Calu3 (cell line): ENCODE data around the gene COPRS. TPM values are rescaled to one million over a fixed set of nuclear protein-coding genes. Genes with fewer than 3 reads are reported as not detected.

ENCODE experiments used
- BruUV-seq: library from RNA; stranded (reverse); fragments of 400-500 nt; replicated peaks from 2 replicates; lab custom pipeline; 2021; lab: Mats Ljungman, UMichigan
- CTCF ChIA-PET: fragments of 300-600 bp; sonication (Branson Sonifier 250); formaldehyde crosslinking; loops from one replicate; lab custom pipeline; 2022; ENCODE audit warnings: antibody characterized with exemption; lab: Charles Lee
- DNase-seq: peaks from one replicate; pipeline ENCODE4 v3.0.0; 2022
- H3K27ac Mint-ChIP-seq: one replicate; pipeline ENCODE4 v1.8.0; 2022; ENCODE audit warnings: mixed read lengths; ENCODE audit not compliant: unreplicated experiment
- H3K27me3 Mint-ChIP-seq: one replicate; pipeline ENCODE4 v1.8.0; 2022; ENCODE audit warnings: mixed read lengths; ENCODE audit not compliant: unreplicated experiment
- H3K36me3 Mint-ChIP-seq: one replicate; pipeline ENCODE4 v1.8.0; 2022; ENCODE audit warnings: mild to moderate bottlenecking, moderate library complexity, mixed read lengths; ENCODE audit not compliant: insufficient read depth, unreplicated experiment
- H3K4me1 Mint-ChIP-seq: one replicate; pipeline ENCODE4 v1.8.0; 2022; ENCODE audit warnings: mild to moderate bottlenecking, low read depth, mixed read lengths; ENCODE audit not compliant: unreplicated experiment
- H3K4me3 Mint-ChIP-seq: one replicate; pipeline ENCODE4 v1.8.0; 2022; ENCODE audit warnings: mild to moderate bottlenecking, low read depth, moderate library complexity, mixed read lengths; ENCODE audit not compliant: unreplicated experiment
- H3K9me3 Mint-ChIP-seq: one replicate; pipeline ENCODE4 v1.8.0; 2022; ENCODE audit warnings: low read depth, mixed read lengths; ENCODE audit not compliant: unreplicated experiment
- intact Hi-C: fragments of 100-400 bp; cut with micrococcal nuclease; formaldehyde crosslinking; loops from one replicate; pipeline ENCODE4 v1.10.0; 2022; ENCODE audit not compliant: unreplicated experiment
- total RNA-seq: library from RNA; stranded (reverse); gene quantifications from 2 replicates; pipeline ENCODE4 v1.2.3, GENCODE V29; 2022
- TF ChIP-seq, protein P1 (sequence below): fragments of 200-600 bp; IDR thresholded peaks from one replicate; pipeline ENCODE4 v1.8.0; 2022; ENCODE audit warnings: antibody characterized with exemption; ENCODE audit not compliant: unreplicated experiment

COPRS gene
- total RNA-seq, 1 experiment from 2014 or later, result 32.6 TPM

DNA sequence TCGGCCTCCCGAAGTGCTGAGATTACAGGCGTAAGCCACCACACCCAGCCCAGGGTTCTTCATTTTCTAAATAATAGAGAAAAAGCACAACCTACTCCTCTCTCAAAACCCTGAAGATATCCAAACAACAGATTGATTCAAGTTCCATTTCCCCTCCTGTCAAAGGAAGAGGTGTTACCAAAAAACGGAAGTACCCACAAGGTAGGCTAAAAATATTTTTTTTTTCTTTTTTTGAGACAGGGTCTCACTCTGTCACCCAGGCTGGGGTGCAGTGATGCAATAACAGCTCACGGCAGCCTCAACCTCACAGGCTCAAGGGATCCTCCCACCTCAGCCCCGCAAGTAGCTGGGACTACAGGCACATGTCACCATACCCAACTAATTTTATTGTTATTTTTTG, 23.5 kb upstream of the COPRS start:
- intact Hi-C loops, result no loop called here
- DNase-seq, result no peak
- TF ChIP-seq, protein P1, sequence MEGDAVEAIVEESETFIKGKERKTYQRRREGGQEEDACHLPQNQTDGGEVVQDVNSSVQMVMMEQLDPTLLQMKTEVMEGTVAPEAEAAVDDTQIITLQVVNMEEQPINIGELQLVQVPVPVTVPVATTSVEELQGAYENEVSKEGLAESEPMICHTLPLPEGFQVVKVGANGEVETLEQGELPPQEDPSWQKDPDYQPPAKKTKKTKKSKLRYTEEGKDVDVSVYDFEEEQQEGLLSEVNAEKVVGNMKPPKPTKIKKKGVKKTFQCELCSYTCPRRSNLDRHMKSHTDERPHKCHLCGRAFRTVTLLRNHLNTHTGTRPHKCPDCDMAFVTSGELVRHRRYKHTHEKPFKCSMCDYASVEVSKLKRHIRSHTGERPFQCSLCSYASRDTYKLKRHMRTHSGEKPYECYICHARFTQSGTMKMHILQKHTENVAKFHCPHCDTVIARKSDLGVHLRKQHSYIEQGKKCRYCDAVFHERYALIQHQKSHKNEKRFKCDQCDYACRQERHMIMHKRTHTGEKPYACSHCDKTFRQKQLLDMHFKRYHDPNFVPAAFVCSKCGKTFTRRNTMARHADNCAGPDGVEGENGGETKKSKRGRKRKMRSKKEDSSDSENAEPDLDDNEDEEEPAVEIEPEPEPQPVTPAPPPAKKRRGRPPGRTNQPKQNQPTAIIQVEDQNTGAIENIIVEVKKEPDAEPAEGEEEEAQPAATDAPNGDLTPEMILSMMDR, result no peak
- no peak overlapping the region for H3K4me3 Mint-ChIP-seq
- BruUV-seq, result no TSS peak
- H3K9me3 Mint-ChIP-seq, result no peaks in the 10 kb centered on the region
- no peaks in the 10 kb centered on the region for H3K27me3 Mint-ChIP-seq
- no peaks in the 10 kb centered on the region for H3K4me1 Mint-ChIP-seq
- H3K36me3 Mint-ChIP-seq, result peaks cover 65% of the 10 kb centered on the region
- CTCF ChIA-PET, result no interaction called here
- H3K27ac Mint-ChIP-seq, result no peak overlapping the region

DNA sequence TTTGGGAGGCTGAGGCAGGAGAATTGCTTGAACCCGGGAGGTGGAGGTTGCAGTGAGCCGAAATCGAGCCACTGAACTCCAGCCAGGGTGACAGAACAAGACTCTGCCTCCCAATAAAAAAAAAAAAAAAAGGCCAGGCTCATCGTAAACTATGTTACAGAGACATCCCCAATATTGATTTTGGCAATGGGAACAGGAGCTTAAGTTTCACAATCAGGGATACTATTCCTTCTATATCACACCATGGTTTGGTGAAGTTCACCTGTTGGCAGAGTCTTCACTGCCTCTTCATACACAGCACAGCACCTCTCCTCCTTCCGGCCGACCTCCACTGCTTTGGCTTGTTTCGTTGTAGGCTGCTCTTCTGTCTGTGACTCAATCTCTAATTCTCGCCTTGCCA, 21.3 kb upstream of the COPRS start:
- DNase-seq, result no peak
- no peak overlapping the region for H3K27ac Mint-ChIP-seq
- H3K4me3 Mint-ChIP-seq, result no peak overlapping the region
- no peaks in the 10 kb centered on the region for H3K27me3 Mint-ChIP-seq
- intact Hi-C loops, result no loop called here
- H3K4me1 Mint-ChIP-seq, result no peaks in the 10 kb centered on the region
- BruUV-seq, result no TSS peak
- TF ChIP-seq, protein P1, result no peak
- peaks cover 65% of the 10 kb centered on the region for H3K36me3 Mint-ChIP-seq
- H3K9me3 Mint-ChIP-seq, result no peaks in the 10 kb centered on the region
- CTCF ChIA-PET, result no interaction called here

DNA sequence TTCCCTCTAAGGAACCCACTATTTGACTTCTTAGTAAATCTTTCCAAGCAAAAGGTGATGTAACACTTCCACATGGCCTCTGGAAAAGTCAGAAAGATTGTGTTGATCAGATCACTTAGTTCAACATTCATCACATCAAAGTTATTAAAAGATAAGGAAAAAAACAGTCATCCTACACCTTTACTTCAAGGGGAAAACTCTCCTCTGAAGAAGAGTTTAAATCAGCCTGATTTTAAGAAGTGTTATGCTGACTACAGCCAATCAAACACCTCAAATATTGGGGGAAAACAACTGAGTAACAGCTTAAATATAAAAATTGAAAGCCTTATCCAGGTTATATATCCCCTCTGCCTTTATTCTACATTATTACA, 19.6 kb upstream of the COPRS start:
- Mint-ChIP-seq H3K36me3 (peaks cover 60% of the 10 kb centered on the region), H3K4me3 (no peak overlapping the region), H3K4me1 (no peaks in the 10 kb centered on the region), H3K27me3 (no peaks in the 10 kb centered on the region), H3K27ac (no peak overlapping the region), H3K9me3 (no peaks in the 10 kb centered on the region)
- CTCF ChIA-PET, result no interaction called here
- intact Hi-C loops, result no loop called here
- TF ChIP-seq, protein P1, result no peak
- no TSS peak for BruUV-seq
- no peak for DNase-seq

DNA sequence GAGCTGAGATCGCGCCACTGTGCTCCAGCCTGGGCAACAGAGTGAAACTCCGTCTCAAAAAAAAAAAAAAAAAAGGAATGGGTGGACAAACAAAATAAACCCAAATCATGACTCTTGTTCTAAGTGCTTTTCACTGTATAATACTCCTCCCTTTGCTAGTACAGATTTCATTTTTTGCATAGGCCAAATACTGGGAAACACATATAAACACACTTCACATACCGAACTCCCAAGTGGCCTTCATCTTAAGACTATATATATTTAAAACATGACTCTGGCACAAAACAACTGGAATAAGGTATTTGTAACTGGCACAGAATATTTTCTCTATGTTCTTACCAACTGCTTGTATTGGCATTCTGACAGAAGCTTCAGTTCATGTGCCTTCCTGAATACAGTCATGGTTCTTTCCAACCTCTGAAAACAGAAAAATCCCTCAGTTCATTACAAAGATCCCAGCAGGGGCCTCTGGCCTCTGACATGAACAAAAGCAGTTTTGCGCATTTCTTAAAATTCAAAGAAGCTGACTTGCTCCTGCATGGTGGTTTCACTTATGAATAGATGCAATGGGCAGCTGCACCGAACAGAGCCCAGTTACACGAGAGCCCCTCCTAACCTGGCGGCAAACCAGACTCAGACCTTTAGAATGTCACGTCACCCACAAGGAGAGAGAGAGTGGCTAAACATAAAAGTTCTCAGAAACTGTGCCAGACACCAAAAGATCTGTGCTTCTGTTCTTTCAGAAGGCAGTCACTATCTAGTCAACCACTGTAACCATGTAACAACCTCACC, 19.1 kb upstream of the COPRS start:
- H3K9me3 Mint-ChIP-seq, result no peaks in the 10 kb centered on the region
- DNase-seq, result no peak
- H3K27ac Mint-ChIP-seq, result no peak overlapping the region
- no peaks in the 10 kb centered on the region for H3K27me3 Mint-ChIP-seq
- no peak overlapping the region for H3K4me3 Mint-ChIP-seq
- CTCF ChIA-PET, result interaction anchor here (0.7 to 0.9 kb wide), 2 partner anchors 19 to 72 kb away, joined by 3 to 6 read pairs; partner anchors contain the start of gene COPRS
- H3K36me3 Mint-ChIP-seq, result peaks cover 61% of the 10 kb centered on the region
- H3K4me1 Mint-ChIP-seq, result no peaks in the 10 kb centered on the region
- no TSS peak for BruUV-seq
- intact Hi-C loops, result no loop called here
- TF ChIP-seq, protein P1, result no peak
